ENCODE data around the gene FOXP4. TPM values are rescaled to one million over a fixed set of nuclear protein-coding genes. Genes with fewer than 3 reads are reported as not detected.

FOXP4 gene
- total and polyA plus RNA-seq, 2 of the 13 experiments (the other 11 are each of a cell fraction or from before 2014, with no cell fraction given): 11.0 to 12.4 TPM

DNA sequence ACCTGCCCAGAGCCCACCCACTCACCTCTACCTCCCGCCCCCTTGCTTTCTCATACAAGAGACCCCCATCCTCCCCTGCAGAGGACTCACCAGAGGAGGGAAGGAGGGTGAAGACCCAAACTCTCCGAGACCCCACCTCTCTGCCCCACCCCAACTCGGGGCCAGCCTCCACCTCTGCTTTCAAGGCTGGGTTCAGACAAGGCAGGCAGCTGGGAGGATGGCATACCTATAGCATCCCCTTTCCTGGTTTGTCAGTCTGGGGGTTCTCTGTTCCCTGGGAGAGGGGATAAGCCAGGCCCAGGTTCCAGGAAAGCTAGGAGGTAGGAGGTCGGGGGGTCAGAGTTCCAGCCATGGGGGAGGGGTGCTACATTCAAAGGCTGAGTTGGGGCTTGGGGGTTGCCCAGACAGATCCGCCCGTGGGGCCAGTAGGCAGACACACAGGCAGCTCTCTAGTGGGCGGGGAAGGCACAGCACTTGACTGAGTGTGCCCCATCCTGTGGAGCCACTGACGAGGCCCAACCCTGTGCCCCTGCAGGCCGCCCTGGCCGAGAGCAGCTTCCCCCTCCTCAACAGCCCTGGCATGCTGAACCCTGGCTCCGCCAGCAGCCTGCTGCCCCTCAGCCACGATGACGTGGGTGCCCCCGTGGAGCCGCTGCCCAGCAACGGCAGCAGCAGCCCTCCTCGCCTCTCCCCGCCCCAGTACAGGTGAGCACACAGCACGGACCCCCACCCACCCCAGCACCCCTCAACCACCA, 51.2 kb downstream of the FOXP4 start:
- no peak overlapping the region for H2AFZ ChIP-seq (ENCODE audit: low read length)
- no peak overlapping the region for H3K4me3 ChIP-seq (replicated peaks in 1 of 3; ENCODE audit: insufficient read depth in 1 of 3, low read depth in 2 of 3, low read length in 3 of 3)
- H4K20me1 ChIP-seq (ENCODE audit: insufficient read depth, low read length): peaks cover 3% of the 10 kb centered on the region; the same call in 1 of the 2 replicates
- intact Hi-C loops (cut with micrococcal nuclease; ENCODE audit: unreplicated experiment) (no loop called here), in situ Hi-C loops (cut with HindIII; ENCODE audit: extremely low pct_ligation_motif_present, low pct_unique_long_range_greater_than_20kb) (no loop called here)
- ChIA-PET POLR2A (interaction anchor here (0.6 to 1.7 kb wide), 2 partner anchors 78 to 95 kb away, joined by 3 to 4 read pairs; no protein-coding TSS in a partner anchor), CTCF (ENCODE audit: low intra/inter-chr PET ratio, low total read pairs) (no interaction called here)
- no peaks in the 10 kb centered on the region for H3K27me3 ChIP-seq (ENCODE audit: control insufficient read depth in 1 of 2, insufficient read depth in 2 of 2, low read length in 2 of 2)
- no TSS peak for BruUV-seq (replicated peaks)
- no peak overlapping the region for H3K4me2 ChIP-seq (ENCODE audit: low read depth, low read length)
- ATAC-seq (peak; percentile 4; the same call in 1 of the 3 replicates), DNase-seq (ENCODE audit: low spot score) (no peak), FAIRE-seq (no peak)
- WGBS (ENCODE audit: low lambda C conversion rate): 98% methylated on average over 13 of the region's 19 CpGs
- no peak overlapping the region for H3K27ac ChIP-seq (ENCODE audit: extremely low read length, insufficient read depth, low read length)
- no peak overlapping the region for H3K9ac ChIP-seq (ENCODE audit: insufficient read depth, low read depth, low read length)
- H3K9me3 ChIP-seq (ENCODE audit: low read length): no peaks in the 10 kb centered on the region
- H3K36me3 ChIP-seq (replicated peaks in 1 of 2; ENCODE audit: control insufficient read depth in 1 of 2, insufficient read depth in 2 of 2, low read length in 2 of 2): peaks cover 35 to 55% of the 10 kb centered on the region in 2 experiments
- peaks cover 1% of the 10 kb centered on the region; the same call in 1 of the 2 replicates for H3K4me1 ChIP-seq (ENCODE audit: insufficient read depth, low read length)
- no peaks in the 10 kb centered on the region for H3K79me2 ChIP-seq (ENCODE audit: insufficient read depth, low read length)
- no peak for TF ChIP-seq ZC3H4 (CRISPR knock-in tag; IDR thresholded peaks at IDR 0.05; ENCODE audit: borderline replicate concordance)
- TF ChIP-seq ZNF343 (CRISPR knock-in tag; IDR thresholded peaks at IDR 0.05): no peak
- TF ChIP-seq, protein P1, sequence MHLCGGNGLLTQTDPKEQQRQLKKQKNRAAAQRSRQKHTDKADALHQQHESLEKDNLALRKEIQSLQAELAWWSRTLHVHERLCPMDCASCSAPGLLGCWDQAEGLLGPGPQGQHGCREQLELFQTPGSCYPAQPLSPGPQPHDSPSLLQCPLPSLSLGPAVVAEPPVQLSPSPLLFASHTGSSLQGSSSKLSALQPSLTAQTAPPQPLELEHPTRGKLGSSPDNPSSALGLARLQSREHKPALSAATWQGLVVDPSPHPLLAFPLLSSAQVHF (CRISPR knock-in tag; IDR thresholded peaks at IDR 0.05): no peak
- TF ChIP-seq AGO2 (optimal IDR thresholded peaks at IDR 0.05; ENCODE audit: low read depth, low read length): peak; percentile 95
- no peak for TF ChIP-seq MBNL3 (CRISPR knock-in tag; conservative IDR thresholded peaks at IDR 0.05)
- TF ChIP-seq ZFX (CRISPR knock-in tag; IDR thresholded peaks at IDR 0.05; ENCODE audit: low read depth): no peak
- TF ChIP-seq REXO4 (CRISPR knock-in tag; IDR thresholded peaks at IDR 0.05; ENCODE audit: borderline replicate concordance): no peak
- TF ChIP-seq, protein P2, sequence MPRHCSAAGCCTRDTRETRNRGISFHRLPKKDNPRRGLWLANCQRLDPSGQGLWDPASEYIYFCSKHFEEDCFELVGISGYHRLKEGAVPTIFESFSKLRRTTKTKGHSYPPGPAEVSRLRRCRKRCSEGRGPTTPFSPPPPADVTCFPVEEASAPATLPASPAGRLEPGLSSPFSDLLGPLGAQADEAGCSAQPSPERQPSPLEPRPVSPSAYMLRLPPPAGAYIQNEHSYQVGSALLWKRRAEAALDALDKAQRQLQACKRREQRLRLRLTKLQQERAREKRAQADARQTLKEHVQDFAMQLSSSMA (CRISPR knock-in tag; IDR thresholded peaks at IDR 0.05): no peak
- TF ChIP-seq, protein P3, sequence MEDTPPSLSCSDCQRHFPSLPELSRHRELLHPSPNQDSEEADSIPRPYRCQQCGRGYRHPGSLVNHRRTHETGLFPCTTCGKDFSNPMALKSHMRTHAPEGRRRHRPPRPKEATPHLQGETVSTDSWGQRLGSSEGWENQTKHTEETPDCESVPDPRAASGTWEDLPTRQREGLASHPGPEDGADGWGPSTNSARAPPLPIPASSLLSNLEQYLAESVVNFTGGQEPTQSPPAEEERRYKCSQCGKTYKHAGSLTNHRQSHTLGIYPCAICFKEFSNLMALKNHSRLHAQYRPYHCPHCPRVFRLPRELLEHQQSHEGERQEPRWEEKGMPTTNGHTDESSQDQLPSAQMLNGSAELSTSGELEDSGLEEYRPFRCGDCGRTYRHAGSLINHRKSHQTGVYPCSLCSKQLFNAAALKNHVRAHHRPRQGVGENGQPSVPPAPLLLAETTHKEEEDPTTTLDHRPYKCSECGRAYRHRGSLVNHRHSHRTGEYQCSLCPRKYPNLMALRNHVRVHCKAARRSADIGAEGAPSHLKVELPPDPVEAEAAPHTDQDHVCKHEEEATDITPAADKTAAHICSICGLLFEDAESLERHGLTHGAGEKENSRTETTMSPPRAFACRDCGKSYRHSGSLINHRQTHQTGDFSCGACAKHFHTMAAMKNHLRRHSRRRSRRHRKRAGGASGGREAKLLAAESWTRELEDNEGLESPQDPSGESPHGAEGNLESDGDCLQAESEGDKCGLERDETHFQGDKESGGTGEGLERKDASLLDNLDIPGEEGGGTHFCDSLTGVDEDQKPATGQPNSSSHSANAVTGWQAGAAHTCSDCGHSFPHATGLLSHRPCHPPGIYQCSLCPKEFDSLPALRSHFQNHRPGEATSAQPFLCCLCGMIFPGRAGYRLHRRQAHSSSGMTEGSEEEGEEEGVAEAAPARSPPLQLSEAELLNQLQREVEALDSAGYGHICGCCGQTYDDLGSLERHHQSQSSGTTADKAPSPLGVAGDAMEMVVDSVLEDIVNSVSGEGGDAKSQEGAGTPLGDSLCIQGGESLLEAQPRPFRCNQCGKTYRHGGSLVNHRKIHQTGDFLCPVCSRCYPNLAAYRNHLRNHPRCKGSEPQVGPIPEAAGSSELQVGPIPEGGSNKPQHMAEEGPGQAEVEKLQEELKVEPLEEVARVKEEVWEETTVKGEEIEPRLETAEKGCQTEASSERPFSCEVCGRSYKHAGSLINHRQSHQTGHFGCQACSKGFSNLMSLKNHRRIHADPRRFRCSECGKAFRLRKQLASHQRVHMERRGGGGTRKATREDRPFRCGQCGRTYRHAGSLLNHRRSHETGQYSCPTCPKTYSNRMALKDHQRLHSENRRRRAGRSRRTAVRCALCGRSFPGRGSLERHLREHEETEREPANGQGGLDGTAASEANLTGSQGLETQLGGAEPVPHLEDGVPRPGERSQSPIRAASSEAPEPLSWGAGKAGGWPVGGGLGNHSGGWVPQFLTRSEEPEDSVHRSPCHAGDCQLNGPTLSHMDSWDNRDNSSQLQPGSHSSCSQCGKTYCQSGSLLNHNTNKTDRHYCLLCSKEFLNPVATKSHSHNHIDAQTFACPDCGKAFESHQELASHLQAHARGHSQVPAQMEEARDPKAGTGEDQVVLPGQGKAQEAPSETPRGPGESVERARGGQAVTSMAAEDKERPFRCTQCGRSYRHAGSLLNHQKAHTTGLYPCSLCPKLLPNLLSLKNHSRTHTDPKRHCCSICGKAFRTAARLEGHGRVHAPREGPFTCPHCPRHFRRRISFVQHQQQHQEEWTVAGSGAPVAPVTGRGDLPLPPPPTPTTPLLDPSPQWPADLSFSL (CRISPR knock-in tag; IDR thresholded peaks at IDR 0.05): no peak
- TF ChIP-seq, protein P4, sequence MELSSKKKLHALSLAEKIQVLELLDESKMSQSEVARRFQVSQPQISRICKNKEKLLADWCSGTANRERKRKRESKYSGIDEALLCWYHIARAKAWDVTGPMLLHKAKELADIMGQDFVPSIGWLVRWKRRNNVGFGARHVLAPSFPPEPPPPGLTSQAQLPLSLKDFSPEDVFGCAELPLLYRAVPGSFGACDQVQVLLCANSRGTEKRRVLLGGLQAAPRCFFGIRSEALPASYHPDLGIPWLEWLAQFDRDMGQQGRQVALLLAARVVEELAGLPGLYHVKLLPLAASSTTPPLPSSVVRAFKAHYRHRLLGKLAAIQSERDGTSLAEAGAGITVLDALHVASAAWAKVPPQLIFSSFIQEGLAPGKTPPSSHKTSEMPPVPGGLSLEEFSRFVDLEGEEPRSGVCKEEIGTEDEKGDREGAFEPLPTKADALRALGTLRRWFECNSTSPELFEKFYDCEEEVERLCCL (CRISPR knock-in tag; IDR thresholded peaks at IDR 0.05; ENCODE audit: borderline replicate concordance): no peak
- no peak for TF ChIP-seq MAFG (CRISPR knock-in tag; IDR thresholded peaks at IDR 0.05)
- TF ChIP-seq HNRNPK (IDR thresholded peaks at IDR 0.05; ENCODE audit: low read depth, low read length, poor library complexity, severe bottlenecking): peak; percentile 58
- no peak for TF ChIP-seq SALL2 (CRISPR knock-in tag; IDR thresholded peaks at IDR 0.05)
- no peak for TF ChIP-seq XBP1 (CRISPR knock-in tag; IDR thresholded peaks at IDR 0.05)

All from HepG2 (cell line).